Naive thymus-derived CD4-positive, alpha-beta T cell (primary cell): ENCODE measurements around the gene OR2V2. TPM values are rescaled to one million over a fixed set of nuclear protein-coding genes. Genes with fewer than 3 reads are reported as not detected.
A peak's percentile ranks its signal among the peaks of the same experiment; 100 is the strongest.

ENCODE experiments used
- ATAC-seq: fragments of 150-1000 bp; cut with Tn5 transposase; 2 replicates; pipeline ENCODE4 v1.10.0; 2021; ENCODE audit warnings: mild to moderate bottlenecking, moderate library complexity
- CTCF ChIA-PET: fragments of 350-600 bp; sonication (Branson Sonifier 250); formaldehyde crosslinking; loops from one replicate; lab custom pipeline; 2021; ENCODE audit warnings: antibody characterized with exemption; lab: Charles Lee
- POLR2A ChIA-PET: fragments of 350-600 bp; sonication (Branson Sonifier 250); formaldehyde crosslinking; loops from one replicate; lab custom pipeline; 2021; ENCODE audit warnings: antibody characterized with exemption, inconsistent platforms; lab: Charles Lee
- DNase-seq, 9 donors: peaks; one replicate each; pipeline versions ENCODE4 v3.0.0 to v3.0.0-alpha.2; 2020 to 2022; ENCODE audit warnings: mixed read lengths in 1 of 9
- H3K27ac ChIP-seq: one replicate; pipeline ENCODE4 v1.7.0; 2013; ENCODE audit warnings: mild to moderate bottlenecking, low read depth, low read length, moderate library complexity
- H3K27me3 ChIP-seq, 2 donors: one replicate each; pipeline ENCODE4 v1.7.0; 2013; ENCODE audit warnings: low read length in 2 of 2, mild to moderate bottlenecking in 2 of 2, moderate library complexity in 2 of 2; ENCODE audit not compliant: control insufficient read depth in 2 of 2, insufficient read depth in 2 of 2
- H3K36me3 ChIP-seq, 3 experiments: 1 replicate in 2 of 3; 2 replicates in 1 of 3; pipeline ENCODE4 v1.7.0; 2013; ENCODE audit warnings: low read length in 3 of 3, mild to moderate bottlenecking in 3 of 3, moderate library complexity in 1 of 3; ENCODE audit not compliant: insufficient read depth in 3 of 3, control insufficient read depth in 2 of 3
- H3K4me1 ChIP-seq, 2 donors: one replicate each; pipeline ENCODE4 v1.7.0; 2013; ENCODE audit warnings: low read length in 2 of 2, mild to moderate bottlenecking in 2 of 2, moderate library complexity in 1 of 2; ENCODE audit not compliant: control insufficient read depth in 2 of 2, insufficient read depth in 2 of 2
- H3K4me3 ChIP-seq: 2 replicates; pipeline ENCODE4 v1.7.0; 2013; ENCODE audit warnings: mild to moderate bottlenecking, low read length
- H3K9me3 ChIP-seq, 3 experiments: 1 replicate in 2 of 3; 2 replicates in 1 of 3; pipeline ENCODE4 v1.7.0; 2013; ENCODE audit warnings: low read length in 3 of 3; ENCODE audit not compliant: control insufficient read depth in 2 of 3
- H3K27ac Mint-ChIP-seq, 9 donors: one replicate each; pipeline ENCODE4 v1.8.0; 2020 to 2022; ENCODE audit warnings: mixed read lengths in 9 of 9, mild to moderate bottlenecking in 8 of 9, moderate library complexity in 5 of 9, inconsistent platforms in 2 of 9
- H3K27me3 Mint-ChIP-seq, 5 donors: one replicate each; pipeline ENCODE4 v1.8.0; 2021 to 2022; ENCODE audit warnings: mixed read lengths in 5 of 5, mild to moderate bottlenecking in 1 of 5
- H3K36me3 Mint-ChIP-seq, 5 donors: one replicate each; pipeline ENCODE4 v1.8.0; 2020 to 2022; ENCODE audit warnings: mixed read lengths in 5 of 5, mild to moderate bottlenecking in 3 of 5, inconsistent platforms in 1 of 5
- H3K4me1 Mint-ChIP-seq, 7 donors: one replicate each; pipeline ENCODE4 v1.8.0; 2020 to 2022; ENCODE audit warnings: mixed read lengths in 7 of 7, mild to moderate bottlenecking in 3 of 7, inconsistent platforms in 1 of 7
- H3K4me3 Mint-ChIP-seq, 10 donors: one replicate each; pipeline ENCODE4 v1.8.0; 2020 to 2022; ENCODE audit warnings: mild to moderate bottlenecking in 10 of 10, mixed read lengths in 10 of 10, moderate library complexity in 6 of 10, inconsistent platforms in 2 of 10
- H3K9me3 Mint-ChIP-seq, 11 donors: one replicate each; pipeline ENCODE4 v1.8.0; 2020 to 2022; ENCODE audit warnings: mixed read lengths in 11 of 11, mild to moderate bottlenecking in 4 of 11, inconsistent platforms in 1 of 11, moderate library complexity in 1 of 11
- intact Hi-C, 2 donors: fragments of 100-400 bp; cut with micrococcal nuclease; formaldehyde crosslinking; loops; one replicate each; pipeline ENCODE4 v1.15.1; 2023
- polyA plus RNA-seq, 2 donors: library from polyadenylated mRNA; unstranded; fragments of 300-500 nt; fragmentation: Illumina TruSeq; gene quantifications; one replicate each; pipeline ENCODE4 v1.2.3, GENCODE V29; 2021
- total RNA-seq, 6 experiments: library from RNA in 5 of 6; stranded (reverse) in 5 of 6; gene quantifications; 1 replicate in 5 of 6; 2 replicates in 1 of 6; pipeline ENCODE4 v1.2.3 and lab custom pipeline; 2021 to 2026

Gene OR2V2
- total and polyA plus RNA-seq, 7 experiments from 2014 or later, result not detected

GRCh38 chr5:181151146-181151545 lies 3.8 kb downstream of the OR2V2 start:
- no peak for DNase-seq
- Mint-ChIP-seq H3K9me3 (peaks cover 0 to 8% (median 0%) of the 10 kb centered on the region in 11 donors), H3K4me1 (peaks cover 0 to 8% (median 4%) of the 10 kb centered on the region in 7 donors), H3K27ac (no peak overlapping the region), H3K27me3 (peaks cover 4 to 57% (median 31%) of the 10 kb centered on the region in 5 donors), H3K36me3 (no peaks in the 10 kb centered on the region), H3K4me3 (no peak overlapping the region)
- H3K36me3 ChIP-seq, result no peaks in the 10 kb centered on the region
- H3K4me3 ChIP-seq, result no peak overlapping the region
- POLR2A ChIA-PET, result no interaction called here
- no peaks in the 10 kb centered on the region for H3K27me3 ChIP-seq
- no peak for ATAC-seq
- CTCF ChIA-PET, result interaction anchor here (2.5 kb wide), 1 partner anchor 366 kb away, joined by 6 read pairs; no protein-coding TSS in a partner anchor
- H3K27ac ChIP-seq, result no peak overlapping the region
- intact Hi-C loops, result loop anchor here in 1 of 2 donors (10.0 kb wide), 1 partner anchor 286 kb away; the partner anchor contains the start of gene ZFP62
- no peaks in the 10 kb centered on the region for H3K9me3 ChIP-seq
- H3K4me1 ChIP-seq, result no peaks in the 10 kb centered on the region

- no peak overlapping the region for H3K27ac Mint-ChIP-seq
- peaks cover 4 to 58% (median 24%) of the 10 kb centered on the region in 5 donors for H3K27me3 Mint-ChIP-seq
- no peaks in the 10 kb centered on the region for H3K27me3 ChIP-seq
- H3K27ac ChIP-seq, result no peak overlapping the region
- no peak overlapping the region for H3K4me3 ChIP-seq
- peaks cover 0 to 8% (median 4%) of the 10 kb centered on the region in 7 donors for H3K4me1 Mint-ChIP-seq
- peaks cover 0 to 8% (median 0%) of the 10 kb centered on the region in 11 donors for H3K9me3 Mint-ChIP-seq
- H3K4me3 Mint-ChIP-seq, result no peak overlapping the region
- H3K4me1 ChIP-seq, result no peaks in the 10 kb centered on the region
- no peaks in the 10 kb centered on the region for H3K36me3 Mint-ChIP-seq
- DNase-seq (no peak), ATAC-seq (no peak)
- POLR2A ChIA-PET, result no interaction called here
- CTCF ChIA-PET, result interaction anchor here (2.5 kb wide), 1 partner anchor 368 kb away, joined by 6 read pairs; no protein-coding TSS in a partner anchor
- intact Hi-C loops, result loop anchor here in 1 of 2 donors (10.0 kb wide), 1 partner anchor 288 kb away; the partner anchor contains the start of gene ZFP62
- H3K36me3 ChIP-seq, result no peaks in the 10 kb centered on the region
- no peaks in the 10 kb centered on the region for H3K9me3 ChIP-seq
These were observed 5.0 kb downstream of the OR2V2 start for GRCh38 chr5:181152406-181152805.

- H3K4me1 ChIP-seq, result no peaks in the 10 kb centered on the region
- H3K27me3 ChIP-seq, result no peaks in the 10 kb centered on the region
- no peak overlapping the region for H3K4me3 ChIP-seq
- Mint-ChIP-seq H3K4me1 (peaks cover 0 to 8% (median 4%) of the 10 kb centered on the region in 7 donors), H3K27me3 (peaks cover 11 to 46% (median 14%) of the 10 kb centered on the region in 5 donors), H3K36me3 (no peaks in the 10 kb centered on the region), H3K9me3 (peaks cover 0 to 8% (median 0%) of the 10 kb centered on the region in 11 donors), H3K4me3 (no peak overlapping the region), H3K27ac (peak overlapping the region in 1 of 9 donors; percentile 11)
- CTCF ChIA-PET, result no interaction called here
- no peak overlapping the region for H3K27ac ChIP-seq
- POLR2A ChIA-PET, result no interaction called here
- no peaks in the 10 kb centered on the region for H3K36me3 ChIP-seq
- ATAC-seq (no peak), DNase-seq (no peak)
- no peaks in the 10 kb centered on the region for H3K9me3 ChIP-seq
- intact Hi-C loops, result loop anchor here in 1 of 2 donors (10.0 kb wide), 1 partner anchor 289 kb away; the partner anchor contains the start of gene ZFP62
These were observed 6.4 kb downstream of the OR2V2 start for GRCh38 chr5:181153814-181154213.

- ATAC-seq, result peak; percentile 15
- H3K4me1 ChIP-seq, result peaks cover 15 to 17% of the 10 kb centered on the region in 2 donors
- no peaks in the 10 kb centered on the region for H3K9me3 ChIP-seq
- peaks cover 0 to 8% (median 0%) of the 10 kb centered on the region in 11 donors for H3K9me3 Mint-ChIP-seq
- intact Hi-C loops, result loop anchor here in 1 of 2 donors (10.0 kb wide), 1 partner anchor 292 kb away; the partner anchor contains the start of gene ZFP62
- ChIA-PET POLR2A (interaction anchor here (0.5 kb wide), 1 partner anchor 9 kb away, joined by 6 read pairs; no protein-coding TSS in a partner anchor), CTCF (interaction anchor here (0.6 kb wide), 1 partner anchor 107 kb away, joined by 3 read pairs; no protein-coding TSS in a partner anchor)
- no peak overlapping the region for H3K4me3 ChIP-seq
- H3K27ac Mint-ChIP-seq, result no peak overlapping the region
- no peak overlapping the region for H3K4me3 Mint-ChIP-seq
- no peaks in the 10 kb centered on the region for H3K36me3 Mint-ChIP-seq
- no peaks in the 10 kb centered on the region for H3K27me3 ChIP-seq
- H3K36me3 ChIP-seq, result no peaks in the 10 kb centered on the region
- peaks cover 0 to 23% (median 8%) of the 10 kb centered on the region in 5 donors for H3K27me3 Mint-ChIP-seq
- peaks cover 6 to 22% (median 17%) of the 10 kb centered on the region in 7 donors for H3K4me1 Mint-ChIP-seq
- no peak for DNase-seq
- H3K27ac ChIP-seq, result no peak overlapping the region
These were observed 9.4 kb downstream of the OR2V2 start for GRCh38 chr5:181156758-181157157.

GRCh38 chr5:181158869-181159268 lies 11.5 kb downstream of the OR2V2 start:
- no peak overlapping the region for H3K27ac ChIP-seq
- DNase-seq (no peak), ATAC-seq (no peak)
- Mint-ChIP-seq H3K27ac (peak overlapping the region in 4 of 9 donors; percentile 73 to 95 (median 88)), H3K27me3 (peaks cover 0 to 25% (median 16%) of the 10 kb centered on the region in 5 donors), H3K4me3 (peak overlapping the region in 3 of 10 donors; percentile 58 to 83 (median 68)), H3K36me3 (peaks cover 0 to 4% (median 0%) of the 10 kb centered on the region in 5 donors), H3K4me1 (peaks cover 11 to 34% (median 28%) of the 10 kb centered on the region in 7 donors), H3K9me3 (peaks cover 0 to 9% (median 0%) of the 10 kb centered on the region in 11 donors)
- POLR2A ChIA-PET, result no interaction called here
- H3K4me1 ChIP-seq, result peaks cover 15 to 19% of the 10 kb centered on the region in 2 donors
- H3K9me3 ChIP-seq, result no peaks in the 10 kb centered on the region
- H3K27me3 ChIP-seq, result no peaks in the 10 kb centered on the region
- H3K36me3 ChIP-seq, result no peaks in the 10 kb centered on the region
- intact Hi-C loops, result loop anchor here (1.0 to 10.0 kb wide), 8 partner anchors 14 to 375 kb away; partner anchors contain the start of genes TRIM41 (in 1 of the 2) and ZFP62 (in 1 of the 2)
- H3K4me3 ChIP-seq, result no peak overlapping the region
- CTCF ChIA-PET, result interaction anchor here (1.0 kb wide), 1 partner anchor 405 kb away, joined by 3 read pairs; no protein-coding TSS in a partner anchor

GRCh38 chr5:181159286-181160151 lies 12.1 kb downstream of the OR2V2 start:
- Histone ChIP-seq H3K36me3 (no peaks in the 10 kb centered on the region), H3K9me3 (no peaks in the 10 kb centered on the region), H3K4me3 (peak overlapping the region; percentile 67), H3K4me1 (peaks cover 15 to 19% of the 10 kb centered on the region in 2 donors), H3K27me3 (no peaks in the 10 kb centered on the region), H3K27ac (peak overlapping the region; percentile 89)
- POLR2A ChIA-PET, result interaction anchor here (1.0 to 1.4 kb wide), 4 partner anchors 13 to 102 kb away, joined by 3 to 7 read pairs (median 6); no protein-coding TSS in a partner anchor
- ATAC-seq (peak; percentile 80), DNase-seq (peak; percentile 79 to 95 (median 87))
- peaks cover 13 to 33% (median 27%) of the 10 kb centered on the region in 7 donors for H3K4me1 Mint-ChIP-seq
- CTCF ChIA-PET, result interaction anchor here (0.9 to 1.4 kb wide), 4 partner anchors 31 to 609 kb away, joined by 3 to 8 read pairs (median 4); no protein-coding TSS in a partner anchor
- H3K27me3 Mint-ChIP-seq, result peaks cover 0 to 31% (median 18%) of the 10 kb centered on the region in 5 donors
- intact Hi-C loops, result loop anchor here (1.0 to 10.0 kb wide), 12 partner anchors 14 to 375 kb away; partner anchors contain the start of genes MGAT1 (in 1 of the 2), TRIM41 (in 1 of the 2) and ZFP62 (in 1 of the 2)
- H3K9me3 Mint-ChIP-seq, result peaks cover 0 to 8% (median 0%) of the 10 kb centered on the region in 11 donors
- peak overlapping the region; percentile 73 to 97 (median 94) for H3K27ac Mint-ChIP-seq
- H3K4me3 Mint-ChIP-seq, result peak overlapping the region; percentile 57 to 84 (median 74)
- peaks cover 0 to 5% (median 0%) of the 10 kb centered on the region in 5 donors for H3K36me3 Mint-ChIP-seq
